ENCODE measurements around the gene SMG6.

Gene SMG6

DNA sequence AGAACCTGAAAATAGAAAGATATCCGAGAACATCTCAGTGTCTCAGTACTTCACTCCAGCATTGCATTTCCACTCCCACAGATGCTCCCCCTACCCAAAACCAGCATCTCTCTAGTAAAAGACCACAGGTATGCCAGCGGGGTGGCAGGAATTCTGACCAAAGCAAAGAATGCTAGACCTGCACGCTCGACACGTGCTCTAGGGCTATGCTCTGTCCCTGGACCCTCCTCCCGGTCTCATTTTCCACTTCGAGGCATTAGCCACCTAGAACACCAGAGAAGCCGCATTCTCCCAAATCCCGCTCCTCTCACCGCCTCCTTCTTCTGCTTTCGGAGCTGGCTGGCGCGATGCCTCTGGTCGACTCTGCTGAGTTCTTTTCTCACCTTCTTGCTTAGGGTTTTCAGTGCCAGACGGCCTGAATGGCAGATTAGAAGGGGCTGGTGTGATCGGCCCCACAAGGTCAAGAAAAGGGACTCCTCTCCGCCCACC is 32.2 kb upstream of the SMG6 start:
- TF ChIP-seq ISL1 (CRISPR knock-in tag; IDR thresholded peaks at IDR 0.05), result no peak
- TF ChIP-seq ZFP3 (CRISPR knock-in tag; IDR thresholded peaks at IDR 0.05), result no peak
- TF ChIP-seq CSDC2 (CRISPR knock-in tag; IDR thresholded peaks at IDR 0.05), result no peak
- no peak for TF ChIP-seq TCF4 (CRISPR knock-in tag; IDR thresholded peaks at IDR 0.05; ENCODE audit: borderline replicate concordance)
- no peak for TF ChIP-seq ZNF565 (CRISPR knock-in tag; conservative IDR thresholded peaks at IDR 0.05; ENCODE audit: low read depth)
- TF ChIP-seq RARB (CRISPR knock-in tag; IDR thresholded peaks at IDR 0.05), result no peak
- TF ChIP-seq, protein P1, sequence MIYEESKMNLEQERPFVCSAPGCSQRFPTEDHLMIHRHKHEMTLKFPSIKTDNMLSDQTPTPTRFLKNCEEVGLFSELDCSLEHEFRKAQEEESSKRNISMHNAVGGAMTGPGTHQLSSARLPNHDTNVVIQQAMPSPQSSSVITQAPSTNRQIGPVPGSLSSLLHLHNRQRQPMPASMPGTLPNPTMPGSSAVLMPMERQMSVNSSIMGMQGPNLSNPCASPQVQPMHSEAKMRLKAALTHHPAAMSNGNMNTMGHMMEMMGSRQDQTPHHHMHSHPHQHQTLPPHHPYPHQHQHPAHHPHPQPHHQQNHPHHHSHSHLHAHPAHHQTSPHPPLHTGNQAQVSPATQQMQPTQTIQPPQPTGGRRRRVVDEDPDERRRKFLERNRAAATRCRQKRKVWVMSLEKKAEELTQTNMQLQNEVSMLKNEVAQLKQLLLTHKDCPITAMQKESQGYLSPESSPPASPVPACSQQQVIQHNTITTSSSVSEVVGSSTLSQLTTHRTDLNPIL (CRISPR knock-in tag; IDR thresholded peaks at IDR 0.05; ENCODE audit: low read depth), result no peak
- no peak for TF ChIP-seq ARNTL (CRISPR knock-in tag; IDR thresholded peaks at IDR 0.05; ENCODE audit: borderline replicate concordance, low read depth)
- TF ChIP-seq, protein P2, sequence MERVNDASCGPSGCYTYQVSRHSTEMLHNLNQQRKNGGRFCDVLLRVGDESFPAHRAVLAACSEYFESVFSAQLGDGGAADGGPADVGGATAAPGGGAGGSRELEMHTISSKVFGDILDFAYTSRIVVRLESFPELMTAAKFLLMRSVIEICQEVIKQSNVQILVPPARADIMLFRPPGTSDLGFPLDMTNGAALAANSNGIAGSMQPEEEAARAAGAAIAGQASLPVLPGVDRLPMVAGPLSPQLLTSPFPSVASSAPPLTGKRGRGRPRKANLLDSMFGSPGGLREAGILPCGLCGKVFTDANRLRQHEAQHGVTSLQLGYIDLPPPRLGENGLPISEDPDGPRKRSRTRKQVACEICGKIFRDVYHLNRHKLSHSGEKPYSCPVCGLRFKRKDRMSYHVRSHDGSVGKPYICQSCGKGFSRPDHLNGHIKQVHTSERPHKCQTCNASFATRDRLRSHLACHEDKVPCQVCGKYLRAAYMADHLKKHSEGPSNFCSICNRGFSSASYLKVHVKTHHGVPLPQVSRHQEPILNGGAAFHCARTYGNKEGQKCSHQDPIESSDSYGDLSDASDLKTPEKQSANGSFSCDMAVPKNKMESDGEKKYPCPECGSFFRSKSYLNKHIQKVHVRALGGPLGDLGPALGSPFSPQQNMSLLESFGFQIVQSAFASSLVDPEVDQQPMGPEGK (CRISPR knock-in tag; IDR thresholded peaks at IDR 0.05; ENCODE audit: borderline replicate concordance), result no peak
- TF ChIP-seq OSR1 (CRISPR knock-in tag; IDR thresholded peaks at IDR 0.05), result no peak
- no peak for TF ChIP-seq ZNF8 (CRISPR knock-in tag; IDR thresholded peaks at IDR 0.05)
- no peak for TF ChIP-seq PPARA (CRISPR knock-in tag; IDR thresholded peaks at IDR 0.05; ENCODE audit: borderline replicate concordance)
- no peak for TF ChIP-seq GLIS3 (CRISPR knock-in tag; IDR thresholded peaks at IDR 0.05)
- no peak for TF ChIP-seq CSRNP3 (CRISPR knock-in tag; IDR thresholded peaks at IDR 0.05)
- TF ChIP-seq BACH2 (CRISPR knock-in tag; IDR thresholded peaks at IDR 0.05; ENCODE audit: borderline replicate concordance), result no peak
- no peak for TF ChIP-seq ESRRG (CRISPR knock-in tag; IDR thresholded peaks at IDR 0.05)
- TF ChIP-seq TOX (CRISPR knock-in tag; IDR thresholded peaks at IDR 0.05; ENCODE audit: borderline replicate concordance), result no peak
- no peak for TF ChIP-seq TSHZ2 (CRISPR knock-in tag; IDR thresholded peaks at IDR 0.05)
- no peak for TF ChIP-seq ZFP30 (CRISPR knock-in tag; IDR thresholded peaks at IDR 0.05)
- no peak for TF ChIP-seq SNAI2 (CRISPR knock-in tag; IDR thresholded peaks at IDR 0.05)
- ATAC-seq, result 0 out of 3 replicates have a peak, but pooled peaks have one; percentile 0

GRCh38 chr17:2331303-2331702 is 27.7 kb upstream of the SMG6 start:
- ATAC-seq, result no peak
- TF ChIP-seq ZNF8 (CRISPR knock-in tag; IDR thresholded peaks at IDR 0.05) (no peak), ZC3H10 (CRISPR knock-in tag; IDR thresholded peaks at IDR 0.05) (no peak)
- TF ChIP-seq, protein P1 (CRISPR knock-in tag; IDR thresholded peaks at IDR 0.05; ENCODE audit: low read depth), result no peak

DNA sequence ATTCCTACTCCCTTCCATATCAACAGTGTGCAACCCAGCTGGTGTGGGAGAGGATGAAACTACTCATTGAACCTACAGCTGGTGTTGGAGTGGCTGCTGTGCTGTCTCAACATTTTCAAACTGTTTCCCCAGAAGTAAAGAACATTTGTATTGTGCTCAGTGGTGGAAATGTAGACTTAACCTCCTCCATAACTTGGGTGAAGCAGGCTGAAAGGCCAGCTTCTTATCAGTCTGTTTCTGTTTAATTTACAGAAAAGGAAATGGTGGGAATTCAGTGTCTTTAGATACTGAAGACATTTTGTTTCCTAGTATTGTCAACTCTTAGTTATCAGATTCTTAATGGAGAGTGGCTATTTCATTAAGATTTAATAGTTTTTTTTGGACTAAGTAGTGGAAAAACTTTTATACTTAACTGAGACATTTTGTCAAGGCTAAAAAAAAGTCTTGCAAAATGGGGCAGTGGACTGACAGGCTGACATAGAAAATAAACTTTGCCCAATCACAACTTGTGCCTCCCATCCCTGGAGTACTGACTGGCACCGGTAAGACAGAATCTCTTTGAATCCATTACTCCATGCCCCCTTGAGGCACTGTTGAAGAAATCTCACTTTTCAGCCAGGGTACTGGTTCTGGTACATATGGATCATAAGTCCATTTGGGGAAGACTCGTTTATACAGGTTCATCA is 20.2 kb upstream of the SMG6 start:
- TF ChIP-seq GLIS3 (CRISPR knock-in tag; IDR thresholded peaks at IDR 0.05) (no peak), RARB (CRISPR knock-in tag; IDR thresholded peaks at IDR 0.05) (no peak), OSR1 (CRISPR knock-in tag; IDR thresholded peaks at IDR 0.05) (no peak), ISL1 (CRISPR knock-in tag; IDR thresholded peaks at IDR 0.05) (no peak), TOX (CRISPR knock-in tag; IDR thresholded peaks at IDR 0.05; ENCODE audit: borderline replicate concordance) (no peak)
- TF ChIP-seq, protein P1 (CRISPR knock-in tag; IDR thresholded peaks at IDR 0.05; ENCODE audit: low read depth), result no peak
- no peak for ATAC-seq
